ENCODE data around the gene GRIA3.

Gene GRIA3

GRCh38 chrX:123159403-123159802 lies 24.7 kb upstream of the GRIA3 start:
- H3K4me3 ChIP-seq: no peak overlapping the region
- DNase-seq (ENCODE audit: low spot score): no peak
- no peak overlapping the region for H3K27ac ChIP-seq
- TF ChIP-seq CTCF (IDR thresholded peaks at IDR 0.05): no peak

- DNase-seq (ENCODE audit: low spot score): no peak
- Histone ChIP-seq H3K27ac (no peak overlapping the region), H3K4me3 (no peak overlapping the region)
- no peak for TF ChIP-seq CTCF (IDR thresholded peaks at IDR 0.05)
Measured at GRCh38 chrX:123167621-123168020, 16.5 kb upstream of the GRIA3 start.

- TF ChIP-seq CTCF (IDR thresholded peaks at IDR 0.05): no peak
- Histone ChIP-seq H3K4me3 (no peak overlapping the region), H3K27ac (no peak overlapping the region)
- no peak for DNase-seq (ENCODE audit: low spot score)
Measured at GRCh38 chrX:123169247-123169901, 14.7 kb upstream of the GRIA3 start.

GRCh38 chrX:123170546-123170945 lies 13.5 kb upstream of the GRIA3 start:
- Histone ChIP-seq H3K27ac (no peak overlapping the region), H3K4me3 (no peak overlapping the region)
- no peak for DNase-seq (ENCODE audit: low spot score)
- no peak for TF ChIP-seq CTCF (IDR thresholded peaks at IDR 0.05)

GRCh38 chrX:123171781-123172180 lies 12.3 kb upstream of the GRIA3 start:
- no peak for DNase-seq (ENCODE audit: low spot score)
- no peak for TF ChIP-seq CTCF (IDR thresholded peaks at IDR 0.05)
- Histone ChIP-seq H3K4me3 (no peak overlapping the region), H3K27ac (no peak overlapping the region)

- no peak for TF ChIP-seq CTCF (IDR thresholded peaks at IDR 0.05)
- H3K27ac ChIP-seq: no peak overlapping the region
- no peak for DNase-seq (ENCODE audit: low spot score)
- H3K4me3 ChIP-seq: no peak overlapping the region
Measured at GRCh38 chrX:123172869-123173268, 11.2 kb upstream of the GRIA3 start.

GRCh38 chrX:123173833-123174232 lies 10.2 kb upstream of the GRIA3 start:
- DNase-seq (ENCODE audit: low spot score): no peak
- Histone ChIP-seq H3K27ac (no peak overlapping the region), H3K4me3 (no peak overlapping the region)
- no peak for TF ChIP-seq CTCF (IDR thresholded peaks at IDR 0.05)
